K562 (cell line): ENCODE data around the gene COG4. TPM values are rescaled to one million over a fixed set of nuclear protein-coding genes. Genes with fewer than 3 reads are reported as not detected.

ENCODE experiments used
- CBFA2T3 ChIP-seq: fragments of 450-650 bp; IDR thresholded peaks from 2 replicates; pipeline ENCODE4 v1.6.1; 2017
- CHD4 ChIP-seq: fragments of 200-600 bp; sonication (generic); IDR thresholded peaks from 3 replicates; pipeline ENCODE4 v1.6.1; 2012; ENCODE audit warnings: low read depth, mild to moderate bottlenecking, mixed read lengths, low read length, inconsistent platforms; ENCODE audit not compliant: insufficient read depth, insufficient replicate concordance, poor library complexity, severe bottlenecking
- FOXA3 ChIP-seq, 2 experiments: fragments of 450-650 bp in 1 of 2; sonication (generic) in 1 of 2; formaldehyde crosslinking; IDR thresholded peaks in 1 of 2; conservative IDR thresholded peaks in 1 of 2; 2 replicates each; pipeline versions ENCODE4 v1.4.0 to v1.8.0; 2020 to 2022; ENCODE audit warnings: mild to moderate bottlenecking in 2 of 2, missing genetic modification reagents in 1 of 2
- FOXP1 ChIP-seq: sonication (generic); formaldehyde crosslinking; IDR thresholded peaks from 2 replicates; pipeline ENCODE4 v1.8.0; 2022; ENCODE audit warnings: mild to moderate bottlenecking, missing genetic modification reagents
- HDAC3 ChIP-seq: fragments of 450-650 bp; IDR thresholded peaks from 2 replicates; pipeline ENCODE4 v1.6.1; 2018; ENCODE audit warnings: borderline replicate concordance, mild to moderate bottlenecking, moderate library complexity; ENCODE audit not compliant: partially characterized antibody
- HMG20A ChIP-seq: fragments of 450-650 bp; formaldehyde crosslinking; conservative IDR thresholded peaks from 2 replicates; pipeline ENCODE4 v1.4.0; 2020; ENCODE audit warnings: mild to moderate bottlenecking, mixed read lengths
- MECOM ChIP-seq: fragments of 250-450 bp; sonication (Bioruptor Pico); IDR thresholded peaks from 2 replicates; pipeline ENCODE4 v1.8.0; 2022; ENCODE audit warnings: inconsistent platforms
- OTX1 ChIP-seq: fragments of 450-650 bp; formaldehyde crosslinking; IDR thresholded peaks from 2 replicates; pipeline ENCODE4 v1.4.0; 2022; ENCODE audit warnings: mild to moderate bottlenecking
- PHF20 ChIP-seq: fragments of 450-650 bp; IDR thresholded peaks from 2 replicates; pipeline ENCODE4 v1.6.1; 2018; ENCODE audit not compliant: partially characterized antibody
- PRPF4 ChIP-seq: fragments of 200-400 bp; formaldehyde crosslinking; IDR thresholded peaks from one replicate; pipeline ENCODE4 v1.6.1; 2017; ENCODE audit warnings: low read length, low read depth, mild to moderate bottlenecking; ENCODE audit not compliant: insufficient read depth, poor library complexity, severe bottlenecking
- SMARCA5 ChIP-seq: fragments of 450-650 bp; IDR thresholded peaks from 2 replicates; pipeline ENCODE4 v1.6.1; 2016
- SMARCE1 ChIP-seq: fragments of 450-650 bp; IDR thresholded peaks from 2 replicates; pipeline ENCODE4 v1.7.1; 2016; ENCODE audit warnings: mild to moderate bottlenecking
- SOX6 ChIP-seq: fragments of 450-650 bp; IDR thresholded peaks from 2 replicates; pipeline ENCODE4 v1.6.1; 2014; ENCODE audit warnings: mild to moderate bottlenecking
- SRSF7 ChIP-seq: fragments of 200-400 bp; formaldehyde crosslinking; optimal IDR thresholded peaks from 2 replicates; pipeline ENCODE3; 2017; ENCODE audit warnings: mild to moderate bottlenecking, low read depth, low read length
- TBL1XR1 ChIP-seq, 2 experiments: IDR thresholded peaks; 2 replicates each; pipeline ENCODE4 v1.6.1; 2012; ENCODE audit warnings: improper control_type of control experiment in 2 of 2, low read length in 2 of 2, mild to moderate bottlenecking in 1 of 2
- ZKSCAN1 ChIP-seq: fragments of 150-350 bp; IDR thresholded peaks from 2 replicates; pipeline ENCODE4 v1.6.1; 2016; ENCODE audit warnings: low read depth, low read length
- ZNF274 ChIP-seq: IDR thresholded peaks from 2 replicates; pipeline ENCODE4 v1.6.1; 2011; ENCODE audit warnings: low read depth, mild to moderate bottlenecking, low read length, moderate library complexity, borderline replicate concordance
- ZNF384 ChIP-seq: IDR thresholded peaks from 2 replicates; pipeline ENCODE4 v1.6.1; 2012; ENCODE audit warnings: low read depth, low read length, improper control_type of control experiment
- polyA plus RNA-seq, 8 experiments: library from polyadenylated mRNA; depleted of rRNA in 4 of 8; stranded (reverse) in 5 of 8; unstranded in 3 of 8; fragments of >200 nt; fragmentation: Nextera tagmentation in 2 of 8; fragmentation: Illumina TruSeq in 1 of 8; extraction: Ambion mirVana in 2 of 8; extraction: Trizol in 1 of 8; gene quantifications; 2 replicates each; pipeline versions ENCODE4 v1.2.1 to v1.2.3, GENCODE V29; 2011 to 2014; ENCODE audit warnings: inconsistent platforms in 1 of 8, missing spikeins in 1 of 8
- total RNA-seq, 7 experiments: library from RNA; depleted of rRNA in 6 of 7; stranded (reverse); fragments of >200 nt in 6 of 7; fragmentation: Illumina TruSeq in 2 of 7; extraction: Trizol in 2 of 7; gene quantifications; 2 replicates each; pipeline versions ENCODE4 v1.2.1 to v1.2.3, GENCODE V29; 2011 to 2021; ENCODE audit warnings: low replicate concordance in 1 of 7
- TF ChIP-seq, protein P1 (sequence below): fragments of 250-450 bp; sonication (Bioruptor Pico); IDR thresholded peaks from 2 replicates; pipeline ENCODE4 v1.4.0; 2020; ENCODE audit warnings: borderline replicate concordance
- TF ChIP-seq, protein P2 (sequence below): sonication (generic); formaldehyde crosslinking; IDR thresholded peaks from 2 replicates; pipeline ENCODE4 v1.8.0; 2022; ENCODE audit warnings: mild to moderate bottlenecking, missing genetic modification reagents, borderline replicate concordance
- TF ChIP-seq, protein P3 (sequence below): fragments of 150-350 bp; conservative IDR thresholded peaks from 2 replicates; pipeline ENCODE4 v1.6.1; 2014; ENCODE audit warnings: low read length
- TF ChIP-seq, protein P4 (sequence below): fragments of 250-450 bp; sonication (Bioruptor Pico); IDR thresholded peaks from 2 replicates; pipeline ENCODE4 v1.5.0; 2021

Gene COG4
- total and polyA plus RNA-seq, 9 of the 15 experiments (the other 6 are each of a cell fraction or from before 2014, with no cell fraction given), result 13.7 to 73.9 (median 44.2) TPM

DNA sequence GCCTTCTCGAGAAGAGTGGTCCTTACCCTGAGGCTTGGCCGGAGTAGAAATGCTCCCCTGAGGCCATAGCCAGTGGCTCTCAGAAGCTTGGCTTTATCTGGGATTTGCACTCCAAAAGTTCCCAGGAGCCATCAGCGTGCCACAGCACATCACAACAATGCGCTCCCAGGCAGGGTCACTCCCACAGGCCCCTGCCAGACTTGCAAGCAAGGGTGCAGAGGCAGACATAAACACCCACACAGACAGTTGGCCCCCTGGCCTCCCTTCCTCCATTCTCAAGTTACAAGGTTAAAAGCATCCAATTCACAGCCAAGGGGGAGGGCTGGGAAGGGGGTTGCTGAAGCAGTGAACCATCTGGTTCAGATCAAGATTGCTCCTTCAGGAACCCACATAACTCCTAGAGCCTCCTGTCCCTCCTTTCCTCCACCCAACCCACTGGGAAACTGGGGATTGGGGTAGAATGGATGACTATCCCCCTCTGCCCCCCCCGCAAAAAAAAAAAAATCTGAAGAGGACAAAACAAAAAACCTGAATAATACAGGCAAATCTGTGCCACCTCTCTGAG lies 86.3 kb downstream of the COG4 start (continued):
- TF ChIP-seq, protein P1, sequence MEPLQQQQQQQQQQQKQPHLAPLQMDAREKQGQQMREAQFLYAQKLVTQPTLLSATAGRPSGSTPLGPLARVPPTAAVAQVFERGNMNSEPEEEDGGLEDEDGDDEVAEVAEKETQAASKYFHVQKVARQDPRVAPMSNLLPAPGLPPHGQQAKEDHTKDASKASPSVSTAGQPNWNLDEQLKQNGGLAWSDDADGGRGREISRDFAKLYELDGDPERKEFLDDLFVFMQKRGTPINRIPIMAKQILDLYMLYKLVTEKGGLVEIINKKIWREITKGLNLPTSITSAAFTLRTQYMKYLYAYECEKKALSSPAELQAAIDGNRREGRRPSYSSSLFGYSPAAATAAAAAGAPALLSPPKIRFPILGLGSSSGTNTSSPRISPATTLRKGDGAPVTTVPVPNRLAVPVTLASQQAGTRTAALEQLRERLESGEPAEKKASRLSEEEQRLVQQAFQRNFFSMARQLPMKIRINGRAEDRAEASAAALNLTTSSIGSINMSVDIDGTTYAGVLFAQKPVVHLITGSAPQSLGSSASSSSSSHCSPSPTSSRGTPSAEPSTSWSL, result no peak
- TF ChIP-seq FOXA3 (CRISPR knock-in tag; conservative IDR thresholded peaks at IDR 0.05 in 1 of 2, IDR thresholded peaks at IDR 0.05 in 1 of 2) (no peak), HDAC3 (peak; percentile 89), FOXP1 (CRISPR knock-in tag) (no peak), CHD4 (no peak), MECOM (CRISPR knock-in tag) (no peak), CBFA2T3 (peak; percentile 90), OTX1 (CRISPR knock-in tag) (no peak), SRSF7 (no peak), ZKSCAN1 (peak; percentile 24; the same call in 1 of the 2 replicates), SOX6 (peak; percentile 81), SMARCE1 (peak; percentile 23; the same call in 1 of the 2 replicates), PHF20 (no peak), PRPF4 (no peak), HMG20A (CRISPR knock-in tag) (no peak), TBL1XR1 (IDR thresholded peaks at IDR 0.05; ENCODE audit: low read length in 2 of 2) (peak; percentile 59 to 95; a peak in 3 of 4 replicates), SMARCA5 (no peak), ZNF384 (peak; percentile 61; the same call in 1 of the 2 replicates), ZNF274 (no peak)
- TF ChIP-seq, protein P2, sequence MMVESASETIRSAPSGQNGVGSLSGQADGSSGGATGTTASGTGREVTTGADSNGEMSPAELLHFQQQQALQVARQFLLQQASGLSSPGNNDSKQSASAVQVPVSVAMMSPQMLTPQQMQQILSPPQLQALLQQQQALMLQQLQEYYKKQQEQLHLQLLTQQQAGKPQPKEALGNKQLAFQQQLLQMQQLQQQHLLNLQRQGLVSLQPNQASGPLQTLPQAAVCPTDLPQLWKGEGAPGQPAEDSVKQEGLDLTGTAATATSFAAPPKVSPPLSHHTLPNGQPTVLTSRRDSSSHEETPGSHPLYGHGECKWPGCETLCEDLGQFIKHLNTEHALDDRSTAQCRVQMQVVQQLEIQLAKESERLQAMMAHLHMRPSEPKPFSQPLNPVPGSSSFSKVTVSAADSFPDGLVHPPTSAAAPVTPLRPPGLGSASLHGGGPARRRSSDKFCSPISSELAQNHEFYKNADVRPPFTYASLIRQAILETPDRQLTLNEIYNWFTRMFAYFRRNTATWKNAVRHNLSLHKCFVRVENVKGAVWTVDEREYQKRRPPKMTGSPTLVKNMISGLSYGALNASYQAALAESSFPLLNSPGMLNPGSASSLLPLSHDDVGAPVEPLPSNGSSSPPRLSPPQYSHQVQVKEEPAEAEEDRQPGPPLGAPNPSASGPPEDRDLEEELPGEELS, result no peak
- TF ChIP-seq, protein P3, sequence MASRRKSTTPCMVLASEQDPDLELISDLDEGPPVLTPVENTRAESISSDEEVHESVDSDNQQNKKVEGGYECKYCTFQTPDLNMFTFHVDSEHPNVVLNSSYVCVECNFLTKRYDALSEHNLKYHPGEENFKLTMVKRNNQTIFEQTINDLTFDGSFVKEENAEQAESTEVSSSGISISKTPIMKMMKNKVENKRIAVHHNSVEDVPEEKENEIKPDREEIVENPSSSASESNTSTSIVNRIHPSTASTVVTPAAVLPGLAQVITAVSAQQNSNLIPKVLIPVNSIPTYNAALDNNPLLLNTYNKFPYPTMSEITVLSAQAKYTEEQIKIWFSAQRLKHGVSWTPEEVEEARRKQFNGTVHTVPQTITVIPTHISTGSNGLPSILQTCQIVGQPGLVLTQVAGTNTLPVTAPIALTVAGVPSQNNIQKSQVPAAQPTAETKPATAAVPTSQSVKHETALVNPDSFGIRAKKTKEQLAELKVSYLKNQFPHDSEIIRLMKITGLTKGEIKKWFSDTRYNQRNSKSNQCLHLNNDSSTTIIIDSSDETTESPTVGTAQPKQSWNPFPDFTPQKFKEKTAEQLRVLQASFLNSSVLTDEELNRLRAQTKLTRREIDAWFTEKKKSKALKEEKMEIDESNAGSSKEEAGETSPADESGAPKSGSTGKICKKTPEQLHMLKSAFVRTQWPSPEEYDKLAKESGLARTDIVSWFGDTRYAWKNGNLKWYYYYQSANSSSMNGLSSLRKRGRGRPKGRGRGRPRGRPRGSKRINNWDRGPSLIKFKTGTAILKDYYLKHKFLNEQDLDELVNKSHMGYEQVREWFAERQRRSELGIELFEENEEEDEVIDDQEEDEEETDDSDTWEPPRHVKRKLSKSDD, result no peak
- TF ChIP-seq, protein P4, sequence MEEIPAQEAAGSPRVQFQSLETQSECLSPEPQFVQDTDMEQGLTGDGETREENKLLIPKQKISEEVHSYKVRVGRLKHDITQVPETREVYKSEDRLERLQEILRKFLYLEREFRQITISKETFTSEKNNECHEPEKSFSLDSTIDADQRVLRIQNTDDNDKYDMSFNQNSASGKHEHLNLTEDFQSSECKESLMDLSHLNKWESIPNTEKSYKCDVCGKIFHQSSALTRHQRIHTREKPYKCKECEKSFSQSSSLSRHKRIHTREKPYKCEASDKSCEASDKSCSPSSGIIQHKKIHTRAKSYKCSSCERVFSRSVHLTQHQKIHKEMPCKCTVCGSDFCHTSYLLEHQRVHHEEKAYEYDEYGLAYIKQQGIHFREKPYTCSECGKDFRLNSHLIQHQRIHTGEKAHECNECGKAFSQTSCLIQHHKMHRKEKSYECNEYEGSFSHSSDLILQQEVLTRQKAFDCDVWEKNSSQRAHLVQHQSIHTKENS (CRISPR knock-in tag), result no peak
